Measurements from ENCODE around the gene POFUT2.

The POFUT2 gene

GRCh38 chr21:45220071-45220481, 67.6 kb downstream of the POFUT2 start:
- DNase-seq: no peak

GRCh38 chr21:45219517-45219916, 68.2 kb downstream of the POFUT2 start:
- no peak for DNase-seq

GRCh38 chr21:45217010-45217409, 70.7 kb downstream of the POFUT2 start:
- DNase-seq: no peak

GRCh38 chr21:45215213-45215612, 72.5 kb downstream of the POFUT2 start:
- no peak for DNase-seq

All from NCI-H510A treated with DMSO at 0.1 percent for 48 hours (cell line).